Esophagus squamous epithelium (tissue), 4 donors: ENCODE measurements around the gene NPLOC4.

Experiments
- POLR2A ChIP-seq, 4 donors: fragments of 450-650 bp; IDR thresholded peaks; one replicate each; pipeline ENCODE4 v1.6.1; 2017; ENCODE audit warnings: antibody characterized with exemption in 4 of 4, mild to moderate bottlenecking in 4 of 4, moderate library complexity in 3 of 4
- TF ChIP-seq, protein P1 (sequence below), 6 experiments: fragments of 450-650 bp in 4 of 6; fragments of 200-600 bp in 2 of 6; sonication (generic) in 2 of 6; IDR thresholded peaks; one replicate each; pipeline ENCODE4 v1.5.1; 2016 to 2019; ENCODE audit warnings: antibody characterized with exemption in 6 of 6, mild to moderate bottlenecking in 4 of 6, moderate library complexity in 4 of 6

DNA sequence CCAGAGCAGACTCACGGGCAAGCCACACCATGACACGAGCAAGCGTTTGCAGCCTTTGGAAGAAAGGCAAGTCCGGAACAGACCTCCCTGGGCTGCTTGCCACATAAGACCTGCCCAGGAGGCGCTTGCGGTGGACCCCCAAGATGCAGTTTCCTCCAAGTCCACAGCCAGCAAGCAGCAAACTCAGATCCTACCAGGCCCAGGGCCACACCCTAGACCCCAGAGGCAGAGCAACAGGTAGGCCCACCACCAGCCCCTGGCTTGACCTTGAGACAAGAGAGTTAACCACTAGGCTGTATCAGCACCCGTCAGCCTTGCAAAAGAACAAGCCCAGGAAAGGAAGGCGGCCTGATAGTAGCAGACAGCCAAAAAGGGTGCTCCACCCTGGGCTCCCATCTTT is 87.1 kb downstream of the NPLOC4 start:
- TF ChIP-seq, protein P1, sequence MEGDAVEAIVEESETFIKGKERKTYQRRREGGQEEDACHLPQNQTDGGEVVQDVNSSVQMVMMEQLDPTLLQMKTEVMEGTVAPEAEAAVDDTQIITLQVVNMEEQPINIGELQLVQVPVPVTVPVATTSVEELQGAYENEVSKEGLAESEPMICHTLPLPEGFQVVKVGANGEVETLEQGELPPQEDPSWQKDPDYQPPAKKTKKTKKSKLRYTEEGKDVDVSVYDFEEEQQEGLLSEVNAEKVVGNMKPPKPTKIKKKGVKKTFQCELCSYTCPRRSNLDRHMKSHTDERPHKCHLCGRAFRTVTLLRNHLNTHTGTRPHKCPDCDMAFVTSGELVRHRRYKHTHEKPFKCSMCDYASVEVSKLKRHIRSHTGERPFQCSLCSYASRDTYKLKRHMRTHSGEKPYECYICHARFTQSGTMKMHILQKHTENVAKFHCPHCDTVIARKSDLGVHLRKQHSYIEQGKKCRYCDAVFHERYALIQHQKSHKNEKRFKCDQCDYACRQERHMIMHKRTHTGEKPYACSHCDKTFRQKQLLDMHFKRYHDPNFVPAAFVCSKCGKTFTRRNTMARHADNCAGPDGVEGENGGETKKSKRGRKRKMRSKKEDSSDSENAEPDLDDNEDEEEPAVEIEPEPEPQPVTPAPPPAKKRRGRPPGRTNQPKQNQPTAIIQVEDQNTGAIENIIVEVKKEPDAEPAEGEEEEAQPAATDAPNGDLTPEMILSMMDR (IDR thresholded peaks at IDR 0.05): no peak
- no peak for TF ChIP-seq POLR2A (IDR thresholded peaks at IDR 0.05)
